Left renal cortex interstitium (tissue), 4 donors: ENCODE results near the gene NCAPG2. TPM values are rescaled to one million over a fixed set of nuclear protein-coding genes. Genes with fewer than 3 reads are reported as not detected.
"Not testable (repeated sequence)": the region's sequence is repeated elsewhere in the genome, so short reads cannot be mapped to it uniquely, and the experiment has no call there.

Experiments used
- DNase-seq, 4 donors: peaks; one replicate each; pipeline ENCODE4 v3.0.0-alpha.2; 2013; ENCODE audit warnings: low read depth in 4 of 4, low spot score in 2 of 4, missing footprints in 1 of 4
- polyA plus RNA-seq, 4 donors: library from polyadenylated mRNA; unstranded; fragments of 120-200 nt; gene quantifications; one replicate each; pipeline ENCODE4 v1.2.1, GENCODE V29; 2013; ENCODE audit not compliant: insufficient read length in 4 of 4

NCAPG2 gene
- polyA plus RNA-seq, 4 donors = 22.6 to 25.8 (median 24.7) TPM

- no peak for DNase-seq
Measured at GRCh38 chr7:158645842-158646241, 58.8 kb downstream of the NCAPG2 start.

- DNase-seq = no peak
Measured at GRCh38 chr7:158642149-158642548, 62.5 kb downstream of the NCAPG2 start.

GRCh38 chr7:158638001-158638400 lies 66.6 kb downstream of the NCAPG2 start:
- DNase-seq = no peak

GRCh38 chr7:158633055-158633956 lies 71.3 kb downstream of the NCAPG2 start:
- DNase-seq = no peak

DNA sequence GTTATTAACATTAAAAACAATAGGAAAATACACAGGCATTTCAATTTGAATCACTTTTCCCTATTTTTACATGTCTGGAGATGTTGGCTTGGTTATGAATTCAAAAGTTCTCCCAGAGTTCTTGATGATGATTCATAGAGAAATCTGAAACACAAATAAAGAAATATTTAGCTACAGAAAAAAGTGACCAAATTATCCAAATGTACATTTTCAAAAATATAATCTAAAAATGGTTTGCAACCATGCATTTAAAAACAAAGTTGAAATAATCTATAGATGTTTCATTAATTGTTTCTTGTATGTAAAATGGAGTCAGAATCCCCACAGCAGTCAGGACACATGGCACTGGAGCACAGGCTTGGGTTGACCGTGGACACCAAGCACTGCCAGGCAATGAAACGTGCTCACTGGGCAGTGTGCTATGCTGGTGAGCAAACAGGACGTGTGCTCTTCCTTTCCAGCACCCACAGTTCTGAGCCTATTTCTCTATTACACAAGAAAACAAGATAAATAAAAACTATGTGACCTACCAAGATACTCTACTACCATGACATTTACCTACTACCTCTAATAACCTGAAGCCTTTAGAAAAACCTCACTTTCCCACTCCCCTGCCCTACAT lies 72.9 kb downstream of the NCAPG2 start:
- no peak for DNase-seq

- DNase-seq = not testable (repeated sequence)
Measured at GRCh38 chr7:158626289-158626688, 78.3 kb downstream of the NCAPG2 start.

GRCh38 chr7:158623241-158623640 lies 81.4 kb downstream of the NCAPG2 start:
- DNase-seq = no peak

GRCh38 chr7:158620839-158621441 lies 83.7 kb downstream of the NCAPG2 start:
- DNase-seq = no peak

- DNase-seq = no peak
Measured at GRCh38 chr7:158620418-158620817, 84.2 kb downstream of the NCAPG2 start.

GRCh38 chr7:158618745-158619140 lies 85.9 kb downstream of the NCAPG2 start:
- DNase-seq = no peak

GRCh38 chr7:158617737-158618128 lies 86.9 kb downstream of the NCAPG2 start:
- no peak for DNase-seq

DNA sequence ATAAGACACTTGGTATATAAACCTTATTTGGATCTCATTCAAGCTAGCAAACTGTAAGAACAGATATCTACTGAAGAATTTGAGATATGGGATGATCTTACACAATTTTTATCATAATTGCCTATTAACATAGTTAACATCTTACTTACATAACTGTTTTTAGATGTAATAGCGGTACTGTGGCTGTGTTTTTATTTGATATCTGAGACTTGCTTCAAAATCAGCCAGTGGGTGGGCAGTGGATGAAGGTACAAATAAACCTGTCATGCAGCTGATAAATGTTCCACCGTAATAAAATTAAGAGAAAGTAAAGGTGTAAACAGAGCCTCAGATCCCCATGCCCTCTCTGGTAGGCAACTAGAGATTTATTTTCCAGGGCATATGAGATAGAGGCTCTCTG lies 88.6 kb downstream of the NCAPG2 start:
- peak; percentile 13 to 69 (median 60) for DNase-seq

- no peak for DNase-seq
Measured at GRCh38 chr7:158614700-158615099, 89.9 kb downstream of the NCAPG2 start.

DNA sequence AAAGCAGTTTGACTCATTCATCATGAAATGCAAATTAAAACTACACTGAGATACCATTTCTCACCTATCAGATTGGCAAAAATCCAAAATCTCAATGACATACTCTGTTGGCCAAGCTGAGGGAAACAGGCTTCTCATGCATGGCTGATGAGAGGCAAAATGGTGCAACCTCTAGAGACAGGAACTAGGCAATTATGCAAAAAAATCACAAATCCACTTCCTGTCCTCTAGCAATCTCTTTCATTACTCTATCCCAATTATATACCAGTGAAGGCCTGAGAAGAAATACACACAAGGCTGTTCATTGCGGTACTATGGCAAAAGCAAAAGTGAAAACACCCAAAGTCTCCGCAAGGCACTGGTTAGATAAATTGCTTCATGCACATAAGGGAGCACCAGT lies 91.1 kb downstream of the NCAPG2 start:
- no peak for DNase-seq

GRCh38 chr7:158612546-158612945 lies 92.1 kb downstream of the NCAPG2 start:
- no peak for DNase-seq

- DNase-seq = no peak
Measured at GRCh38 chr7:158611541-158611940, 93.1 kb downstream of the NCAPG2 start.

- no peak for DNase-seq
Measured at GRCh38 chr7:158609313-158609974, 95.2 kb downstream of the NCAPG2 start.

DNA sequence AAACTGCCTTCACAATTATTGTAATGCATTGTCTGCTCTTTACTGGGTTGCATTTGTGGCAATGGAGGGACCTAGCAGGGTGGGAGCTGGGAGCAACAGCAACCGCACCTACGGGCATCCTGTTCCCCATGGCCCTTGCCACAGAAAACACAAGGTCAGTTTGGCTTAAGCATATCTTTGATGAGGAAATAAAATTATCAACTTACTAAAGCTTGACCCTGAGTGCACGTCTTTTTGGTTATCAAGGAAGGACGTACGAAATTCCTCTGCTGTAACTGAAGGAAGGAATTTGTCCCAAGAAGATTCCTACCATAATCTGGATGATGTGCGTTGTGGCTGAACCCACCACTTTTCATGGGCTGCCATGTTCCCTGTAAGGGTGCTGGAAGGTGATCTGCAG lies 97.0 kb downstream of the NCAPG2 start:
- no peak for DNase-seq

DNA sequence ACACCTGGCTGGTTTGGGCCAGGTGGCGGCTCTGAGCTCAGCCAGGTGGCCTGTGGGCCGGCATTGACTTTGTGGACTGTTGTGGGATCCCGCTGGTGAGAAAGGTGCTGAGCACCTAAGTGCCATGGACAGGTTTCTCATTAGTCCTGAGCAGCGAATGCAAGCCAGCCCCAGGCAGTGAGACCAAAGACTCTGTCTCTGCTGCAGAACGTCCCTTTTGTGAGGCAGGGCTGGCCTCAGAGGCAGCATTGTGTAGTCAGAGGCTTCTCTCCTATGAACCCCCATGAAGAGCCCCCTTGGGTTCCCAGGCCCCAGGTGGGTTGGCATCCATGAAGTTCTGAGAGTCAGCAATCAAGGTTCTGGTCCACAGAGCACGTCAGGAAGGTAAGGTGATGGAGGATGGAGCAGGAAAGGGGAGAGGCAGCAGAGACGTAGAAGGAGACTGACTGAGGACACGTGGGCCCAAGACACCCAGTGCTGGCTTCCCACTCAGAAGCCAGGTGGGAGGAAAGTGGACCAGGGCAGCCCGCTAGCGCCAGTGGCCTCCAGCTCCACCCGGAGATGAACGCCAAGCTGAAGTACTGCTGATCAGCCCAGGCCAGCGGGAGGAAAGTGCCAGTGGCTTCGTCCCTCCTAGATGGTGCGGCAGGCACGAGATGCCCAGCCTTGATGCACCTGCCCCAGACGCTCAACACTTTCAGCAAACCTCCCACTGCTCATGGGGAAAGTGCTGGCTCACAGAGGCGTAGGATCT lies 97.8 kb downstream of the NCAPG2 start:
- no peak for DNase-seq

DNA sequence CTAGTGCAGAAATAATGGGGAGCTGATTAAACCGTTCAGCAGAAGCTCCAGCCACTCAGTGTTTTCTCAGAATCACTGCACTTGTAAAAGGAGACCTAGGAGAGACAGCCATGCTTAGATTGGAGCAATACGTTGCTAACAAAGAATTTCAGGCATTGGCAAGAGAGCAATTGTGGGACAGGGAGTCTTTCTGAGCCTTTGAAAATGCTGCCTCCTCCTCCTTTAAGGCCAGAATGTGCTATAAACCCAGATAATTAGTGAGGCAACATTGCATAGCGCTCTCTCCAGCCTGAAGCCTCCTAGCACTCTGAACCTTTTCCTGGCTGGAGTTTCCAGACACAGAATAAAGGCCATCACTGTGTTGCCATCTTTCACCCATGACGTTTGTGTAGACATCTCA lies 98.5 kb downstream of the NCAPG2 start:
- no peak for DNase-seq
